HG03097 (cell line): ENCODE results near the gene SPATA13.

Source experiments
- ATAC-seq: cut with Tn5 transposase; IDR thresholded peaks from one replicate; pipeline ENCODE4 v1.9.1; 2021; ENCODE audit not compliant: unreplicated experiment, low FRiP score

SPATA13 gene

GRCh38 chr13:24272452-24273161 lies 112.1 kb downstream of the SPATA13 start:
- no peak for ATAC-seq

- ATAC-seq, result no peak
These were observed 113.4 kb downstream of the SPATA13 start for GRCh38 chr13:24273926-24274325.

GRCh38 chr13:24274452-24275021 lies 114.0 kb downstream of the SPATA13 start:
- peak; percentile 43 for ATAC-seq

- no peak for ATAC-seq
These were observed 114.5 kb downstream of the SPATA13 start for GRCh38 chr13:24275041-24275440.

GRCh38 chr13:24276306-24276705 lies 115.8 kb downstream of the SPATA13 start:
- no peak for ATAC-seq

GRCh38 chr13:24276861-24277260 lies 116.3 kb downstream of the SPATA13 start:
- no peak for ATAC-seq

- no peak for ATAC-seq
These were observed 117.2 kb downstream of the SPATA13 start for GRCh38 chr13:24277761-24278160.

- ATAC-seq, result no peak
These were observed 119.0 kb downstream of the SPATA13 start for GRCh38 chr13:24279327-24280110.

GRCh38 chr13:24280720-24281119 lies 120.2 kb downstream of the SPATA13 start:
- ATAC-seq, result no peak

GRCh38 chr13:24281188-24282008 lies 120.9 kb downstream of the SPATA13 start:
- ATAC-seq, result no peak

GRCh38 chr13:24282256-24282655 lies 121.7 kb downstream of the SPATA13 start:
- ATAC-seq, result no peak

GRCh38 chr13:24284889-24285565 lies 124.5 kb downstream of the SPATA13 start:
- no peak for ATAC-seq

- ATAC-seq, result no peak
These were observed 126.1 kb downstream of the SPATA13 start for GRCh38 chr13:24286624-24287023.

GRCh38 chr13:24287748-24288287 lies 127.3 kb downstream of the SPATA13 start:
- no peak for ATAC-seq

GRCh38 chr13:24288870-24289269 lies 128.3 kb downstream of the SPATA13 start:
- ATAC-seq, result no peak

- ATAC-seq, result no peak
These were observed 129.9 kb downstream of the SPATA13 start for GRCh38 chr13:24290280-24290932.

- ATAC-seq, result no peak
These were observed 132.0 kb downstream of the SPATA13 start for GRCh38 chr13:24292481-24292880.

GRCh38 chr13:24293746-24294145 lies 133.2 kb downstream of the SPATA13 start:
- ATAC-seq, result no peak

- no peak for ATAC-seq
These were observed 139.1 kb downstream of the SPATA13 start for GRCh38 chr13:24299488-24300114.
